Measurements from ENCODE around the gene SEMA3A. TPM values are rescaled to one million over a fixed set of nuclear protein-coding genes. Genes with fewer than 3 reads are reported as not detected.

SEMA3A gene
- total RNA-seq, 1 donor from 2014 or later: 134 TPM

- Mint-ChIP-seq H3K4me1 (peaks cover 46% of the 10 kb centered on the region), H3K9me3 (no peaks in the 10 kb centered on the region), H3K36me3 (peaks cover 18% of the 10 kb centered on the region), H3K27me3 (ENCODE audit: insufficient read depth, low read depth) (no peaks in the 10 kb centered on the region), H3K27ac (peak overlapping the region; percentile 33), H3K4me3 (no peak overlapping the region)
- Histone ChIP-seq H3K9me3 (ENCODE audit: low read depth) (no peaks in the 10 kb centered on the region), H3K4me3 (no peak overlapping the region), H3K4me1 (peaks cover 39% of the 10 kb centered on the region), H3K27me3 (no peaks in the 10 kb centered on the region), H3K79me2 (ENCODE audit: low read depth) (no peaks in the 10 kb centered on the region), H3K27ac (peak overlapping the region; percentile 88), H2AFZ (replicated peaks) (no peak overlapping the region), H3F3A (ENCODE audit: low read depth) (peaks cover 32% of the 10 kb centered on the region), H3K4me2 (peak overlapping the region; percentile 65), H3K36me3 (no peaks in the 10 kb centered on the region), H4K20me1 (ENCODE audit: low read depth) (no peaks in the 10 kb centered on the region), H3K9ac (no peak overlapping the region)
- DNase-seq (ENCODE audit: low spot score): no peak
- no peak for TF ChIP-seq EZH2 (IDR thresholded peaks at IDR 0.05)
- TF ChIP-seq EZH2phosphoT487 (IDR thresholded peaks at IDR 0.05): no peak
- no peak for TF ChIP-seq CTCF (IDR thresholded peaks at IDR 0.05)
Observed at GRCh38 chr7:84041649-84042048, 152.9 kb downstream of the SEMA3A start.

GRCh38 chr7:84040355-84040754 lies 154.2 kb downstream of the SEMA3A start:
- no peaks in the 10 kb centered on the region for H3K27me3 Mint-ChIP-seq (ENCODE audit: insufficient read depth, low read depth)
- peak overlapping the region; percentile 65 for H3K4me2 ChIP-seq

GRCh38 chr7:84039432-84039831 lies 155.2 kb downstream of the SEMA3A start:
- no peaks in the 10 kb centered on the region for H3K9me3 ChIP-seq (ENCODE audit: low read depth)

More at GRCh38 chr7:84040355-84040754, 154.2 kb downstream of the SEMA3A start:
- Mint-ChIP-seq H3K4me3 (peak overlapping the region; percentile 1), H3K27ac (peak overlapping the region; percentile 42), H3K36me3 (peaks cover 12% of the 10 kb centered on the region), H3K9me3 (no peaks in the 10 kb centered on the region), H3K4me1 (peaks cover 48% of the 10 kb centered on the region)
- H3F3A ChIP-seq (ENCODE audit: low read depth): peaks cover 32% of the 10 kb centered on the region
- no peaks in the 10 kb centered on the region for H4K20me1 ChIP-seq (ENCODE audit: low read depth)
- no peaks in the 10 kb centered on the region for H3K9me3 ChIP-seq (ENCODE audit: low read depth)
- H3K36me3 ChIP-seq: no peaks in the 10 kb centered on the region
- no peaks in the 10 kb centered on the region for H3K79me2 ChIP-seq (ENCODE audit: low read depth)
- H3K4me1 ChIP-seq: peaks cover 39% of the 10 kb centered on the region
- H3K27me3 ChIP-seq: no peaks in the 10 kb centered on the region
- H3K4me3 ChIP-seq: no peak overlapping the region
- peak overlapping the region; percentile 88 for H3K27ac ChIP-seq
- TF ChIP-seq EZH2 (IDR thresholded peaks at IDR 0.05) (no peak), CTCF (IDR thresholded peaks at IDR 0.05) (no peak), EZH2phosphoT487 (IDR thresholded peaks at IDR 0.05) (peak; percentile 64)
- H2AFZ ChIP-seq (replicated peaks): no peak overlapping the region
- DNase-seq (ENCODE audit: low spot score): peak; percentile 91
- no peak overlapping the region for H3K9ac ChIP-seq

More at GRCh38 chr7:84039432-84039831, 155.2 kb downstream of the SEMA3A start:
- Mint-ChIP-seq H3K27ac (no peak overlapping the region), H3K4me1 (peaks cover 45% of the 10 kb centered on the region), H3K9me3 (no peaks in the 10 kb centered on the region), H3K4me3 (no peak overlapping the region), H3K36me3 (peaks cover 6% of the 10 kb centered on the region), H3K27me3 (ENCODE audit: insufficient read depth, low read depth) (no peaks in the 10 kb centered on the region)
- DNase-seq (ENCODE audit: low spot score): no peak
- no peak for TF ChIP-seq EZH2 (IDR thresholded peaks at IDR 0.05)
- TF ChIP-seq CTCF (IDR thresholded peaks at IDR 0.05): no peak
- no peak for TF ChIP-seq EZH2phosphoT487 (IDR thresholded peaks at IDR 0.05)
- Histone ChIP-seq H3K79me2 (ENCODE audit: low read depth) (no peaks in the 10 kb centered on the region), H2AFZ (replicated peaks) (no peak overlapping the region), H3F3A (ENCODE audit: low read depth) (peaks cover 32% of the 10 kb centered on the region), H4K20me1 (ENCODE audit: low read depth) (no peaks in the 10 kb centered on the region), H3K4me2 (peak overlapping the region; percentile 24), H3K27me3 (no peaks in the 10 kb centered on the region), H3K9ac (no peak overlapping the region), H3K4me1 (peaks cover 45% of the 10 kb centered on the region), H3K4me3 (no peak overlapping the region), H3K36me3 (no peaks in the 10 kb centered on the region), H3K27ac (no peak overlapping the region)
